Mesendoderm (in vitro differentiated cells): ENCODE results near the gene SYMPK.
A peak's percentile ranks its signal among the peaks of the same experiment; 100 is the strongest.

Source experiments
- DNase-seq: peaks from one replicate; pipeline ENCODE4 v3.0.0; 2013
- H2AK5ac ChIP-seq: 2 replicates; pipeline ENCODE4 v1.6.1; 2013; ENCODE audit warnings: low read length, inconsistent platforms
- H2BK120ac ChIP-seq: 2 replicates; pipeline ENCODE4 v1.6.1; 2013; ENCODE audit warnings: low read depth, mild to moderate bottlenecking, low read length, moderate library complexity, mixed read lengths
- H2BK15ac ChIP-seq: replicated peaks from 2 replicates; pipeline ENCODE4 v1.6.1; 2013; ENCODE audit warnings: low read depth, mild to moderate bottlenecking, moderate library complexity
- H2BK5ac ChIP-seq: 2 replicates; pipeline ENCODE4 v1.6.1; 2013; ENCODE audit warnings: low read length, inconsistent platforms
- H3K18ac ChIP-seq: 2 replicates; pipeline ENCODE4 v1.6.1; 2013; ENCODE audit warnings: mild to moderate bottlenecking, low read length, mixed read lengths
- H3K23ac ChIP-seq: one replicate; pipeline ENCODE4 v1.6.1; 2013; ENCODE audit warnings: low read length
- H3K27ac ChIP-seq: 2 replicates; pipeline ENCODE4 v1.5.1; 2013; ENCODE audit warnings: low read depth, mild to moderate bottlenecking, inconsistent platforms, low read length, moderate library complexity
- H3K27me3 ChIP-seq: 2 replicates; pipeline ENCODE4 v1.6.1; 2013; ENCODE audit warnings: low read length, control low read depth, mild to moderate bottlenecking, inconsistent platforms; ENCODE audit not compliant: insufficient read depth, poor library complexity
- H3K36me3 ChIP-seq: 2 replicates; pipeline ENCODE4 v1.6.1; 2013; ENCODE audit warnings: low read length, inconsistent platforms; ENCODE audit not compliant: control insufficient read depth, insufficient read depth
- H3K4ac ChIP-seq: one replicate; pipeline ENCODE4 v1.6.1; 2013; ENCODE audit warnings: low read depth, mild to moderate bottlenecking, low read length, moderate library complexity
- H3K4me1 ChIP-seq: 2 replicates; pipeline ENCODE4 v1.6.1; 2013; ENCODE audit warnings: low read depth, low read length, inconsistent platforms; ENCODE audit not compliant: control insufficient read depth
- H3K4me2 ChIP-seq: 2 replicates; pipeline ENCODE4 v1.6.1; 2013; ENCODE audit warnings: low read length
- H3K4me3 ChIP-seq: 2 replicates; pipeline ENCODE4 v1.5.1; 2013; ENCODE audit warnings: mild to moderate bottlenecking, low read length
- H3K56ac ChIP-seq: one replicate; pipeline ENCODE4 v1.6.1; 2013; ENCODE audit warnings: low read length
- H3K79me1 ChIP-seq: 2 replicates; pipeline ENCODE4 v1.6.1; 2013; ENCODE audit warnings: low read length, inconsistent platforms
- H3K79me2 ChIP-seq: 2 replicates; pipeline ENCODE4 v1.6.1; 2013; ENCODE audit warnings: mild to moderate bottlenecking, low read length; ENCODE audit not compliant: control insufficient read depth, insufficient read depth
- H3K9ac ChIP-seq: 2 replicates; pipeline ENCODE4 v1.6.1; 2013; ENCODE audit warnings: low read length, inconsistent platforms
- H4K5ac ChIP-seq: one replicate; pipeline ENCODE4 v1.6.1; 2013; ENCODE audit warnings: low read length
- H4K8ac ChIP-seq: one replicate; pipeline ENCODE4 v1.6.1; 2013; ENCODE audit warnings: low read depth, mild to moderate bottlenecking, control low read depth, low read length, moderate library complexity
- WGBS: extraction: QIAGEN DNeasy Blood & Tissue Kit; methylation state at CpG from one replicate; pipeline ENCODE4 v1.1.7; 2013; ENCODE audit warnings: low lambda C conversion rate, missing lambda C conversion rate; ENCODE audit not compliant: insufficient coverage; ENCODE audit errors: extremely low coverage; 5-methylcytosine and 5-hydroxymethylcytosine counted together

SYMPK gene

GRCh38 chr19:45902651-45903625 is 40.0 kb upstream of the SYMPK start:
- no peak overlapping the region for H4K5ac ChIP-seq
- H3K4me1 ChIP-seq, result no peaks in the 10 kb centered on the region
- no peak overlapping the region for H2AK5ac ChIP-seq
- no CpG with 5 or more reads among the region's 73 CpGs for WGBS
- no peak overlapping the region for H2BK120ac ChIP-seq
- peak overlapping the region; percentile 72 for H3K9ac ChIP-seq
- H2BK15ac ChIP-seq, result no peak overlapping the region
- no peaks in the 10 kb centered on the region for H3K27me3 ChIP-seq
- H3K79me2 ChIP-seq, result no peaks in the 10 kb centered on the region
- H3K36me3 ChIP-seq, result peaks cover 1% of the 10 kb centered on the region
- H3K4me3 ChIP-seq, result peak overlapping the region; percentile 50
- H3K4ac ChIP-seq, result no peak overlapping the region
- H3K56ac ChIP-seq, result peak overlapping the region; percentile 87
- peak; percentile 98 for DNase-seq
- H4K8ac ChIP-seq, result no peak overlapping the region
- H3K79me1 ChIP-seq, result no peaks in the 10 kb centered on the region
- H3K4me2 ChIP-seq, result peak overlapping the region; percentile 81
- no peak overlapping the region for H2BK5ac ChIP-seq
- no peak overlapping the region for H3K18ac ChIP-seq
- H3K27ac ChIP-seq, result peak overlapping the region; percentile 74
- no peak overlapping the region for H3K23ac ChIP-seq

- Histone ChIP-seq H3K4ac (no peak within 1 kb of the TSS), H3K23ac (no peak within 1 kb of the TSS)
These were observed 39.1 kb upstream of the SYMPK start, which contains the start of gene MYPOP for GRCh38 chr19:45901912-45902650. MYPOP (minus strand) TSS chr19:45902613; CDS start chr19:45901773, 840 bp downstream.

GRCh38 chr19:45901432-45901911 is 38.5 kb upstream of the SYMPK start:
- peak overlapping the region; percentile 78 for H3K18ac ChIP-seq
- no peaks in the 10 kb centered on the region for H3K4me1 ChIP-seq
- H3K36me3 ChIP-seq, result peaks cover 1% of the 10 kb centered on the region
- no peak overlapping the region for H4K8ac ChIP-seq
- no peak overlapping the region for H3K4ac ChIP-seq
- H3K27me3 ChIP-seq, result no peaks in the 10 kb centered on the region
- H4K5ac ChIP-seq, result no peak overlapping the region
- peak overlapping the region; percentile 42 for H3K4me3 ChIP-seq
- no peak overlapping the region for H3K27ac ChIP-seq
- H2BK120ac ChIP-seq, result no peak overlapping the region
- peak overlapping the region; percentile 84 for H3K56ac ChIP-seq
- no CpG with 5 or more reads among the region's 69 CpGs for WGBS
- peak overlapping the region; percentile 75 for H3K9ac ChIP-seq
- no peaks in the 10 kb centered on the region for H3K79me1 ChIP-seq
- no peak overlapping the region for H2BK5ac ChIP-seq
- DNase-seq, result peak; percentile 29
- H2BK15ac ChIP-seq, result no peak overlapping the region
- no peaks in the 10 kb centered on the region for H3K79me2 ChIP-seq
- no peak overlapping the region for H2AK5ac ChIP-seq
- peak overlapping the region; percentile 67 for H3K4me2 ChIP-seq
- no peak overlapping the region for H3K23ac ChIP-seq

More at GRCh38 chr19:45901912-45902650, 39.1 kb upstream of the SYMPK start, which contains the start of gene MYPOP:
- Histone ChIP-seq H2BK5ac (no peak within 1 kb of the TSS), H3K4me2 (peak within 1 kb of the TSS; percentile 99), H2BK120ac (no peak within 1 kb of the TSS), H3K27ac (peak within 1 kb of the TSS; percentile 74), H3K79me1 (no peaks in the 10 kb centered on the region), H3K18ac (peak within 1 kb of the TSS; percentile 78), H2BK15ac (no peak within 1 kb of the TSS), H4K8ac (no peak within 1 kb of the TSS), H4K5ac (no peak within 1 kb of the TSS), H3K4me1 (no peaks in the 10 kb centered on the region), H3K36me3 (peaks cover 1% of the 10 kb centered on the region), H3K9ac (peak within 1 kb of the TSS; percentile 90), H3K79me2 (no peaks in the 10 kb centered on the region), H3K27me3 (no peaks in the 10 kb centered on the region), H2AK5ac (no peak within 1 kb of the TSS), H3K4me3 (peak within 1 kb of the TSS; percentile 83), H3K56ac (peak within 1 kb of the TSS; percentile 88)
- DNase-seq, result peak; percentile 39
- WGBS, result no CpG with 5 or more reads among the region's 47 CpGs

- Histone ChIP-seq H2AK5ac (no peak overlapping the region), H2BK120ac (no peak overlapping the region), H3K4me2 (peak overlapping the region; percentile 67), H3K18ac (no peak overlapping the region), H3K27me3 (no peaks in the 10 kb centered on the region), H2BK5ac (no peak overlapping the region), H3K9ac (peak overlapping the region; percentile 75), H2BK15ac (no peak overlapping the region), H3K56ac (peak overlapping the region; percentile 84), H3K27ac (no peak overlapping the region), H3K23ac (no peak overlapping the region), H3K4me1 (no peaks in the 10 kb centered on the region), H3K4ac (no peak overlapping the region), H3K4me3 (peak overlapping the region; percentile 42), H3K79me1 (no peaks in the 10 kb centered on the region), H3K36me3 (peaks cover 1% of the 10 kb centered on the region), H3K79me2 (no peaks in the 10 kb centered on the region), H4K5ac (no peak overlapping the region), H4K8ac (no peak overlapping the region)
- no CpG with 5 or more reads among the region's 22 CpGs for WGBS
- peak; percentile 53 for DNase-seq
These were observed 37.9 kb upstream of the SYMPK start for GRCh38 chr19:45900738-45901431.

- Histone ChIP-seq H3K23ac (no peak overlapping the region), H2BK5ac (no peak overlapping the region), H3K27me3 (no peaks in the 10 kb centered on the region), H3K4ac (no peak overlapping the region), H4K8ac (no peak overlapping the region), H2BK15ac (no peak overlapping the region), H2AK5ac (no peak overlapping the region), H3K27ac (no peak overlapping the region), H2BK120ac (no peak overlapping the region), H3K79me1 (no peaks in the 10 kb centered on the region), H3K4me1 (no peaks in the 10 kb centered on the region), H3K4me3 (no peak overlapping the region), H3K79me2 (no peaks in the 10 kb centered on the region), H3K18ac (no peak overlapping the region), H3K9ac (no peak overlapping the region), H4K5ac (no peak overlapping the region), H3K36me3 (peaks cover 1% of the 10 kb centered on the region), H3K4me2 (no peak overlapping the region), H3K56ac (no peak overlapping the region)
- no peak for DNase-seq
- 100% methylated on average over 1 of the region's 4 CpGs for WGBS
These were observed 37.1 kb upstream of the SYMPK start for GRCh38 chr19:45899919-45900589.
